Fibroblast of gingiva (primary cell): ENCODE measurements around the gene IGLON5.

Experiments used
- DNase-seq: peaks from one replicate; pipeline ENCODE4 v3.0.0-alpha.2; 2011; ENCODE audit warnings: low read depth

Gene IGLON5

GRCh38 chr19:51338563-51339312, 27.3 kb downstream of the IGLON5 start:
- DNase-seq: peak; percentile 64

GRCh38 chr19:51339313-51339686, 27.9 kb downstream of the IGLON5 start:
- DNase-seq: no peak

- DNase-seq: peak; percentile 98
Measured at GRCh38 chr19:51339687-51340656, 28.5 kb downstream of the IGLON5 start.

- DNase-seq: no peak
Measured at GRCh38 chr19:51341066-51341465, 29.6 kb downstream of the IGLON5 start.

- DNase-seq: no peak
Measured at GRCh38 chr19:51341976-51342580, 30.6 kb downstream of the IGLON5 start, which contains the start of gene VSIG10L. Gene VSIG10L (minus strand): TSS chr19:51342139. CDS start chr19:51342124, 15 bp downstream.

GRCh38 chr19:51342631-51343569, 31.5 kb downstream of the IGLON5 start:
- no peak for DNase-seq

- DNase-seq: no peak
Measured at GRCh38 chr19:51345076-51345620, 33.7 kb downstream of the IGLON5 start.

GRCh38 chr19:51346742-51347141, 35.3 kb downstream of the IGLON5 start:
- no peak for DNase-seq

- no peak for DNase-seq
Measured at GRCh38 chr19:51347209-51347928, 35.9 kb downstream of the IGLON5 start.

GRCh38 chr19:51351266-51351990, 40.0 kb downstream of the IGLON5 start:
- DNase-seq: no peak

- DNase-seq: no peak
Measured at GRCh38 chr19:51352783-51353360, 41.4 kb downstream of the IGLON5 start.

- no peak for DNase-seq
Measured at GRCh38 chr19:51354103-51354741, 42.8 kb downstream of the IGLON5 start.

GRCh38 chr19:51354742-51355148, 43.3 kb downstream of the IGLON5 start:
- DNase-seq: no peak

GRCh38 chr19:51356159-51356801, 44.8 kb downstream of the IGLON5 start:
- no peak for DNase-seq

GRCh38 chr19:51357952-51358351, 46.5 kb downstream of the IGLON5 start:
- DNase-seq: peak; percentile 12

GRCh38 chr19:51359294-51359693, 47.9 kb downstream of the IGLON5 start:
- DNase-seq: peak; percentile 83

GRCh38 chr19:51361239-51361638, 49.8 kb downstream of the IGLON5 start:
- no peak for DNase-seq
